CD4-positive, alpha-beta T cell treated with Interleukin-10 for 1 hour (primary cell): Measurements from ENCODE around the gene PSD4.

Experiments used
- DNase-seq: peaks from one replicate; pipeline ENCODE4 v3.0.0-alpha.2; 2020

Gene PSD4

GRCh38 chr2:113169002-113169530, 4.7 kb upstream of the PSD4 start:
- DNase-seq: peak; percentile 64

- DNase-seq: no peak
Measured at GRCh38 chr2:113169586-113169985, 4.2 kb upstream of the PSD4 start.

DNA sequence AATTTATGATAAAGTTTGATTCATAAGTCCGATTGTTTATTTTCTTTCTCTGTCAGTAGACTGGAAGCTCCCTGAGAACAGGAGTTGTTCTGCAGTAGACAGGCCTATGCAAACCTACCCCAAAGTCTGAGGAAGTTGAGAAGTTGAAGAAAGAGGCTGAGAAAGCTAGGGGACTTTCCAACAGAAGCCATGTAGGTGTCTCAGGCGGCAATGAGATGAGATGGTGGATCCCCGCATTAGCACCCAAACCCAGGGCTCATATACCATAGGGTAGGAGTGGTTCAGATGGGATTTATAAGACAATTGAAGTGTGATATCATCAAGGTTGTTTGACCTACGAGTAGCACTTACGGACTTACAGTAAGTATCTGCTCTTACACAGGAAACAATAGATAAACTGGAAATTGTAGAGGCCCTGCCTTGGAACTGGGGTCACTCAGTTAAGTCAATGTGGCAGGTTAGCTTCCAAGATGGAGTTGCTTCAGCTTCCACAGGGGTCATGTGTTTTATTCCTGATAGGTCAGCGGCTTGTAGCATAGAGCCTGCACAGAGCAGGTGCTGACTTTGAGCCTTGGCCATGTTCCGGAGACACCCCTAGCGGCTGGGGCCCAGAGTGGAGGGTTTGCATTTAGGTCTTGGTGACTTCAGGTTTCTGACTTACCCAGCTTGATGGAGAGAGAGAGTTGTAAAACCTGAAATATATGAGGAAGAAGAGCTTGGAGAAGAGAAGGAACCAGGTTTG, 2.3 kb upstream of the PSD4 start:
- no peak for DNase-seq

- no peak for DNase-seq
Measured at GRCh38 chr2:113172721-113173541, 840 bp upstream of the PSD4 start.

DNA sequence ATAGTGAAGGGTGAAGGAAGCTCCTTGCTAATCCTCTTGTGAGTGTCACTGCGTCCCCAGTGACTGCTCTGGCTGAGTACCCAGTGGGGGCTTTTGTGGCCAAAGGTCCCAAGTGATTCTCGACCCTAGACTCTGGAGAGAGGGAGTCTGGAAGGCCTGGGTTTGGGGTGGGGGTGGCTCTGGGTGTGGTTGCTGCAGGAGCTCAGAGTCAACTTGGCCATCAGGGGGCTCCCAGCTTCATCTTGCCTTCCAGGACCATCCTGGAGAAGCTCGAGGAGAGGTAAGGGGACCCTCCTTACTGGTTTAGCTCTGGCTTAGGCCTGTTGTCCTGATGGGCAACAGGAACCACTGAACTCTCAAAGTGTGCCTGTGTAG, 592 bp downstream of the PSD4 start:
- DNase-seq: no peak

DNA sequence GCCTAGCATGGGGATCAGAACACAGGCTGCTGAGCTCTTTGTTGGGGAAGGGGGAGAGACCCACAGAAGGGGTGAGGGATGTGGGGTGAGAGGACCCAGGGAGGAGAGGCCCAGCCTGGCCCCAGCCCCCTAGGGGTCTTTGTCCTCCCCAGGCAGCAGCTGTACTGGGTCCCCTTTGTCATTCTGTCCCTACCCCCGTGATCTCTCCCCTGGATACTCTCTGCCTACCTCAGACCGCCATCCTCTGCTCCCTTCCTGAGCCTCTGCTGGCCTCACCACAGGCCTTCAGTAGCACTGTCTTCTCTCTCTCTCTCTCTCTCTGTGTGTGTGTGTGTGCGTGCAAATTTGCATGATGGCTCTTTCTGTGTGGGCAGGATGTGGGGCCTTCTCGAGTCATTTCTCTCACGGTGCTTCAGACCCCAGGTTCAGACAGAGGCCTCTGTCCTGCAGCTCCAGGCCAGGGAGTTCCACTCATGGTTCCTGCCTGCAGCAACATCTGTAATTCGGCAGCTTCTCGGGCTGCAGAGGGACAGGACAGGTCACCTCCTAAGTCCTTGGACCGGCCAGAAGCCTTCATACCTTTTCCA, 1.4 kb downstream of the PSD4 start:
- DNase-seq: peak; percentile 77

DNA sequence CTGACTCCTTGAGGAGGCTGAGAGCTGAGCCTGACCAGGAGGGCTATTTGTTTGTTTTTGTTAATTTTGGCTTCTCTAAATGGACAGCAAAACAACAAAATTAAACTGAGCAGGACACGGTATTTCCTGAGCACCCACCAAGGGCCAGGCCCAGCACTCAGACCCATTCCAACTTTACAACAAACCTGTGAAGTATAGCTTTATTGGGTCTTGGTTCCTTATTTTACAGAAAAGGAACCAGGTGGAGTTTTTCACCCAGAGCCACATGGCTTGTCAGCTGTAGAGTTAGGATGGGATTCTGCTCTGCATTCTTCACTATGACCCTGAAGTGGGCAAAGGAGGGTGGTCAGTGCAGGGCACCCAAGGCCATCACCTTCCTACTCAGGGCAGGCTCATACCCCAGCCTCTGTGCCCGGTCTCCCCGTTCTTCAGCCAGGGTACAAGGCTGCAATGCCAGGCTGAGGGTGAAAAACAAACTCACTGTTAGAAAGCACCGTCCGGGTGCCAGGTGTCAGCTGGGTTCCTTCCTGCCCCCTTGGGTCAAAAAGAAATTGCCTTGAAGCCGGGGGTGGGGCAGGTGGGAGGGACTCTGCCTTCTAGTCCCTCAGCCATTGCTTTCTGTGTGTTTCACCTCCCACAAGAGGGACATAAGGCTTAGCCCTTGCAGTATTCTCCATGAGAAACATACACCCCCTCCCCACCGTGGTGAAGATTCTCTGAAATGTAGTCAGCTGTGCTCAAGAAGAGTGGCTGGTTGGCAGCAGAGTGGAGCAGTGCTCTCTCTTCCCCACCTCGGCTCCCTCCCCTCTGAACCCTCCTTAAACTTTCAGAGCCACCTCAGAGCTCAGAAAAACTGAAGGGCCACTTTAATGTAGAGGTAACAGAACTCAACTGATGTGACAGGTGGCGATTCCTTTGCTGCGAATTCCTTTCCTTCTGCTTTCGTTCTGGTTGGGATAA, 2.2 kb downstream of the PSD4 start:
- peak; percentile 40 for DNase-seq

DNA sequence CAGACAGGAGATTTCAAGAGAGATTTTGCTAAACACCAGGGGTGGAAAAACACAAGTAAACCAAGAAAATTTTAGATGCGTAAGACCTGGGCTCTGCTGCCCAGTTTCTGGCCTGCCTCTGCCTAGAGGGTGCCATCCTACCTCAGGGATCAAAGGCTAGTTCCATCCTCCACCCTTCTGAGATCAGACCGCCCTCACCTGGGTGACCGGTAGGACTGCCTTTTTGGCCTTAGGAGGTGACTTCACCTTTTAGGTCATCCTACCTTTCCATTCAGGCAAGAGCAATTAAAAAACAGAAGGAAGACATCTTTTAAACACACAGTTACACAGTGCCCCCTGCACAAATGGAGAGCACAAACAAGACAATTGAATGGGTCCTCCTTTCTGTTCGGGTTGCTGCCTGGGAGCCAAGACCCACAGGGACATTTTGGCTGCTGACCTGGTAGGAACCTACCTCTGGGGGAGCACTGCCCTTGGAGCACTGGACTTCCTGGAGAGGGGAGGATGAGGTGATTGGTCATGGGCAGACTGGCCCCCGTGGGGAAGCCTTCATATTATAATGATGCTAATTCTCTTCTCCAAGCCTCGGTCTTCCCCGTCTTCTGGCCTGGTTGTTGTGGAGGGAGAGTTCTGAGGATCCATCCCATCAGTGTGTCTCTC, 3.1 kb downstream of the PSD4 start:
- DNase-seq: no peak

DNA sequence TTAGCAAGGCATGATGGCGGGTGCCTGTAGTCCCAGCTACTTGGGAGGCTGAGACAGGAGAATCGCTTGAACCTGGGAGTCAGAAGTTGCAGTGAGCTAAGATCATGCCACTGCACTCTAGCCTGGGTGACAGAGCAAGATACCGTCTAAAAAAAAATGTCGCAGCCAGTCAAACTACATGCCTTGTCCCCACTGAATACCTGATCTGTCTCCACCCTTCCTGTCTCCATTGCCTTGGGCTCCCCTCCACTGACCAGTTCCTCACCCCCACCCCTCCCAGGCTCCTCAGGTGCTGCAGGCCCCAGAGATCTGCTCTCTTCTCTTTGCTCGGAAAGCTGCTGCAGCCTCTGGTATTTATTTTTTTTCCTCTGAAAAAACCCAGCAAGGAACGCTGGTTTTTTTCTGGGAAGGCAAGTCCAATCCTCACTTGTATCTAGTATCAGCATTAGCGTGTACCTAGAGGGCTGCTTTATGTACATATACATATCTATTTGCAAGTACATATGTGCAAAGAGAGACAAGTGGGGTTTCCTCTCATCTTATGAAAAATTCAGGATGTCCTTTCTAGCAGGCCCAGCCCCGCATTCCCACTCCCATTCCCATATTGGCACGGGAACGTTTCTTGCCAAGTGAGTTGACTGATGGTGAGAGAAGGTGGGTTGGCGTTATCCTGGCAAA, 4.4 kb downstream of the PSD4 start:
- DNase-seq: no peak

- no peak for DNase-seq
Measured at GRCh38 chr2:113178891-113179290, 5.1 kb downstream of the PSD4 start.

DNA sequence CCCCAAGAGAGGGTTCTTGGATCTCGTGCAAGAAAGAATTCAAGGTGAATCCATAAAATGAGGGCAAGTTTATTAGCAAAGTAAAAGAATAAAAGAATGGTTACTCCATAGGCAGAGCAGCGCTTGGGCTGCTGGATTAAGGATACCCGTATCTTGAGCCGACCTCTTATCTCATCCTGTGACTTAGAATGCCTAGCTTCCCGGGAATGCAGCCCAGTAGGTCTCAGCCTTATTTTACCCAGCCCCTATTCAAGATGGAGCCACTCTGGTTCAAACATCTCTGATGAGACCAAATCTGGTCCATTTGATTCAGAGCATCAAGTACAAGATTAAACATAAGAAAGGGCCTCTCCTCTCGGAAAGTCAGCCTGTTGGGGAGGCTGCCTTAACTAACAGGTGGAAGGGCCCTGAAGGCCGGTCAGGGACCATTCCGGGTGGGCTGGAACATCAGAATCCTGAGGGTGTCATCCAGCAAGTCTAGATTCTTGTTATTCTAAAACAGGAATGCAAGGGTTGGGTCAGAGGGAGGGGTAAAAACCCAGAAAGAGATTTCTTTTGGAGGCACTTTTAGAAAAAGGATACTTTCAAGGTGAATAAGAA, 5.8 kb downstream of the PSD4 start:
- DNase-seq: no peak

GRCh38 chr2:113180131-113180946, 6.6 kb downstream of the PSD4 start:
- no peak for DNase-seq

DNA sequence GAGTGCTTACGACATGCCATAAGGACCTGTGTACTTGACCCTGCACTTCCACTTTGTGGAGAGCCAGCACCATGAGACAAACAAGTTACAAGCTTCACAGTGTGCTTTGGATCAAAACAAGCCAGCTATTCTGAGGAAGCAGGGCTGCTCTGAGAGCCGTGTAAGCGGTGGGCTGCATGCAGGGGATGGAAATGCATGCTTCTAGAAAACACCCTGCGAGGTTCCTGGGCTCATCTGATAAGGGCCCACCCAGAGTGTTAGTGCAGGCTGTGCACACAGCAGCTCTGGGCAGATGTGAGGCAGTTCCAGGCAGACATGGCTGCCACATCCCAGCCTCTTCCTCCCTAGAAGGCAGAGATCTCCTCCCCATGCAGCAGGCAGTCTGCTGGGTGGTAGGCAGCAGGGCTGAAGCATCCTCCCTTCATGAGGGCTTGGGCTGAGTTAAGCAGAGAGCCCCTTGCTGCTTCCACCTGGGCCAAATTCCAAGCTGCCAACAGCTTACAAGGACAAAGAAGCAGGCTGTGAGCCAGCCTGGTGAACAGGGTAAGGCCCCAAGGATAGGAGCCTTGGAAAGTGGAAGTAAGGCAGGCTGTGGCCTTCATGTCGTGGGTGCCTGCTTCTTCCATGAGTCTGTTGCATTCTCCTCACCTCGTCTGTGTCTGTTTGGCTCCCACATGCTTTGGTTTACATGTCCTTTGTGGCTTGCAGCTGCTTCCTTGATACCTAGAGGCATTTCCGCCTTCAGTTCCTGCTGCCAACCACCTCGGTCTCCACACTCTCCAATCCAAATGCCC, 7.7 kb downstream of the PSD4 start:
- DNase-seq: no peak

DNA sequence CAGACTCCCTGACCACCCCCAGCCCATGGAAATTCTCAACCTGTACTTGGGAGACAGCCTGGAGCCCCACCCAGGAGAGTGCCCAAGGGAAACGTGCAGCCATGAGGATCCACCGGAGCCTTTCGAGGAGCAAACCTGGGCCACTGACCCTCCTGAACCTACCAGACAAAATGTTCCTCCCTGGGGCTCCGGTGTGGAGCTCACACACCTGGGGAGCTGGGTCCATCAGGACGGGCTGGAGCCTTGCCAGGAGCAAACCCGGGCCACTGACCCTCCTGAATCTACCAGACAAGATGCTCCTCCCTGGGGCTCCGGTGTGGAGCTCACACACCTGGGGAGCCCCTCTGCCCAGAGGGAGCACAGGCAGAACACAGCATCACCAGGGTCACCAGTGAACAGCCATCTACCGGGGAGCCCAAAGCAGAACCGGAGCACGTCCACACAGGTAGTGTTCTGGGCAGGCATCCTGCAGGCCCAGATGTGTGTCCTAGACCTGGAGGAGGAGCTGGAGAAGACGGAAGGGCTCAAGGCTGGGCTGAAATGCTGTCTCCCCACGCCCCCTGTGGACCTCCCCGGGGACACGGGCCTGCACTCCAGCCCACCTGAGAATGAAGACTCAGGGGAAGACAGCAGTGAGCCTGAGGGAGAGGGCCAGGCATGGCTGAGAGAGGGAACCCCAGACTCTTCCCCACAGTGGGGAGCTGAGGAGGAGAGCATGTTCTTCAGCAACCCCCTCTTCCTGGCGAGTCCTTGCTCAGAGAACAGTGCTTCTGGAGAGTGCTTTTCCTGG, 8.9 kb downstream of the PSD4 start:
- DNase-seq: no peak

DNA sequence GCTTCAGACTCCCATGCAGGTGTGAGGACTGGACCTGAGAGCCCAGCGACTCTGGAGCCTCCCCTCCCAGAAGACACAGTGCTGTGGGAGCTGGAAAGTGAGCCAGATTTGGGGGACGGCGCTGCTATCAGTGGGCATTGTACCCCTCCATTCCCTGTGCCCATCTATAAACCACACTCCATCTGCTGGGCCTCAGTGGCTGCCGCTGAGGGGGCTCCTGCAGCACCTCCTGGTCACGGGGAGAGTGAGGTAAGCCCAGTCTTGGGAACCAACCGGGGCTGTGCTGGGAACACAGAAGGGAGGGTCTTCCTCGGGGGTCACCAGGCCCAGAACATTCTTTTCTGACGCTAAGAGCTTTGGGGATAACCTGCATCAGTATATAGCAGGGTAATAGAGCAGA, 9.5 kb downstream of the PSD4 start:
- DNase-seq: no peak

GRCh38 chr2:113183703-113184102, 9.9 kb downstream of the PSD4 start:
- DNase-seq: no peak

GRCh38 chr2:113184531-113185230, 10.9 kb downstream of the PSD4 start:
- DNase-seq: no peak
